Loucy (cell line): Measurements from ENCODE around the gene COA4.
A peak's percentile ranks its signal among the peaks of the same experiment; 100 is the strongest.

Experiments
- H2AFZ ChIP-seq: fragments of 200-600 bp; sonication (generic); 2 replicates; pipeline ENCODE4 v1.6.0; 2016; ENCODE audit warnings: antibody characterized with exemption, mild to moderate bottlenecking, low read length, moderate library complexity
- H3F3A ChIP-seq: fragments of 200-600 bp; 2 replicates; pipeline ENCODE4 v1.6.0; 2016; ENCODE audit warnings: antibody characterized with exemption, low read depth, mild to moderate bottlenecking
- H3K27me3 ChIP-seq: fragments of 200-600 bp; sonication (generic); 2 replicates; pipeline ENCODE4 v1.6.1; 2014; ENCODE audit warnings: low read length, mild to moderate bottlenecking; ENCODE audit not compliant: insufficient read depth, poor library complexity, severe bottlenecking
- H3K36me3 ChIP-seq: fragments of 200-600 bp; sonication (generic); 2 replicates; pipeline ENCODE4 v1.6.1; 2016; ENCODE audit warnings: low read length; ENCODE audit not compliant: insufficient read depth
- H3K4me1 ChIP-seq: fragments of 200-600 bp; sonication (generic); 2 replicates; pipeline ENCODE4 v1.5.1; 2014; ENCODE audit warnings: low read length, mild to moderate bottlenecking; ENCODE audit not compliant: insufficient read depth, poor library complexity, severe bottlenecking
- H3K4me2 ChIP-seq: fragments of 200-600 bp; sonication (generic); 2 replicates; pipeline ENCODE4 v1.6.0; 2014; ENCODE audit warnings: antibody characterized with exemption, low read length, low read depth, mild to moderate bottlenecking; ENCODE audit not compliant: poor library complexity, severe bottlenecking
- H3K4me3 ChIP-seq: fragments of 200-600 bp; sonication (generic); 2 replicates; pipeline ENCODE4 v1.5.1; 2014; ENCODE audit warnings: low read length, mild to moderate bottlenecking, mixed read lengths; ENCODE audit not compliant: poor library complexity, severe bottlenecking
- H3K79me2 ChIP-seq: fragments of 200-600 bp; sonication (generic); 2 replicates; pipeline ENCODE4 v1.6.1; 2014; ENCODE audit warnings: low read length; ENCODE audit not compliant: insufficient read depth
- H3K9ac ChIP-seq: fragments of 200-600 bp; sonication (generic); 2 replicates; pipeline ENCODE4 v1.6.0; 2014; ENCODE audit warnings: mild to moderate bottlenecking, low read depth, low read length, moderate library complexity; ENCODE audit not compliant: poor library complexity, severe bottlenecking
- H3K9me2 ChIP-seq: fragments of 200-600 bp; sonication (generic); replicated peaks from 2 replicates; pipeline ENCODE4 v1.6.1; 2016; ENCODE audit warnings: low read depth, low read length, mixed read lengths
- H3K9me3 ChIP-seq: fragments of 200-600 bp; sonication (generic); 2 replicates; pipeline ENCODE4 v1.6.1; 2014; ENCODE audit warnings: mild to moderate bottlenecking, antibody characterized with exemption, low read length, low read depth; ENCODE audit not compliant: insufficient read depth
- H4K20me1 ChIP-seq: fragments of 200-600 bp; sonication (generic); 2 replicates; pipeline ENCODE4 v1.6.0; 2014; ENCODE audit warnings: antibody characterized with exemption, low read length, mild to moderate bottlenecking; ENCODE audit not compliant: insufficient read depth, poor library complexity, severe bottlenecking
- EZH2phosphoT487 ChIP-seq: fragments of 200-600 bp; IDR thresholded peaks from 2 replicates; pipeline ENCODE4 v1.6.1; 2018; ENCODE audit warnings: antibody characterized with exemption, mild to moderate bottlenecking, moderate library complexity, borderline replicate concordance
- TF ChIP-seq, protein P1 (sequence below): fragments of 200-600 bp; sonication (generic); conservative IDR thresholded peaks from 2 replicates; pipeline ENCODE4 v1.5.1; 2014; ENCODE audit warnings: mild to moderate bottlenecking, antibody characterized with exemption, low read length

Gene COA4

DNA sequence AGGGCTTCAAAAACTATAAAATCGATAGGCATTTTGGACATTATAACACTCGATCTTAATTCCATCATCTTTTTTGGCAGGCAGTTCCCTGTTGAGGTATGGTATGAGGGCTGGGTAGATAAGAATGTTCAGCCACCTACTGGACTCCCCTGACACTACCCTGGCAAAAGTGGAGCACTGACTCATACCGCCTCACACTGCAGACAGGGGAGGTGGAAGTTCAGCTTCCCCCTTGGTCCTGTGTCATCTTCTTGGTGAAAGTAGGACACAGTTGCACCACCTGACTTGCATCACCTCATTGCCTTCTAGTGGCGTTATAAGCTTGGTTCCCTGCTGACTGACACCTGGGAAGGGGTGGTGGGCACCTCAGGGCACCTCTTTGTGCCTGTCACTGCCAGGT is 30.5 kb upstream of the COA4 start:
- Histone ChIP-seq H3K9ac (no peak overlapping the region), H4K20me1 (no peaks in the 10 kb centered on the region), H3K9me3 (no peaks in the 10 kb centered on the region), H3K4me1 (no peaks in the 10 kb centered on the region), H3K27me3 (no peaks in the 10 kb centered on the region), H3K4me3 (no peak overlapping the region), H3K9me2 (no peaks in the 10 kb centered on the region), H3K36me3 (peaks cover 22% of the 10 kb centered on the region; the same call in 1 of the 2 replicates), H3K79me2 (no peaks in the 10 kb centered on the region), H3F3A (no peaks in the 10 kb centered on the region), H3K4me2 (no peak overlapping the region), H2AFZ (no peak overlapping the region)
- TF ChIP-seq, protein P1, sequence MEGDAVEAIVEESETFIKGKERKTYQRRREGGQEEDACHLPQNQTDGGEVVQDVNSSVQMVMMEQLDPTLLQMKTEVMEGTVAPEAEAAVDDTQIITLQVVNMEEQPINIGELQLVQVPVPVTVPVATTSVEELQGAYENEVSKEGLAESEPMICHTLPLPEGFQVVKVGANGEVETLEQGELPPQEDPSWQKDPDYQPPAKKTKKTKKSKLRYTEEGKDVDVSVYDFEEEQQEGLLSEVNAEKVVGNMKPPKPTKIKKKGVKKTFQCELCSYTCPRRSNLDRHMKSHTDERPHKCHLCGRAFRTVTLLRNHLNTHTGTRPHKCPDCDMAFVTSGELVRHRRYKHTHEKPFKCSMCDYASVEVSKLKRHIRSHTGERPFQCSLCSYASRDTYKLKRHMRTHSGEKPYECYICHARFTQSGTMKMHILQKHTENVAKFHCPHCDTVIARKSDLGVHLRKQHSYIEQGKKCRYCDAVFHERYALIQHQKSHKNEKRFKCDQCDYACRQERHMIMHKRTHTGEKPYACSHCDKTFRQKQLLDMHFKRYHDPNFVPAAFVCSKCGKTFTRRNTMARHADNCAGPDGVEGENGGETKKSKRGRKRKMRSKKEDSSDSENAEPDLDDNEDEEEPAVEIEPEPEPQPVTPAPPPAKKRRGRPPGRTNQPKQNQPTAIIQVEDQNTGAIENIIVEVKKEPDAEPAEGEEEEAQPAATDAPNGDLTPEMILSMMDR: peak; percentile 30
- no peak for TF ChIP-seq EZH2phosphoT487

DNA sequence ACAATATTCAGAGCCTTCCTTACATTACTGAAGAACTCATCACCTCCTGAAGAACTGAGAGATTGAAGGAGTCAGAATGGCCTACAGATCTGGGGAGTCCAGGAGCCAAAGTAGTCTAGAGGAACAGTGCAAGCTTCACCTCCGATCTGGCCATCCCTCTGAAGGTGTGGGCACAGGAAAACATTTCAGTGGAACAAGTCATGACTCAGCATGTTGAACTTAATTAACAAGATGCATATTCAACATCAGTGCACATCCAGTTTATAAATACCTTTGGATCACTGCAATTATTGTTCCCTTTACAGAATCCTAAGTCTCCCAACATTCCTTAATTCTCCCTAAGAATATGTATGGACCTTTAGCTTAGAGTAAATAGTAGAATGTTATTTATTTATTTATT is 25.7 kb upstream of the COA4 start:
- H3K36me3 ChIP-seq: peaks cover 14% of the 10 kb centered on the region; the same call in 1 of the 2 replicates
- H3K9ac ChIP-seq: no peak overlapping the region
- H4K20me1 ChIP-seq: no peaks in the 10 kb centered on the region
- TF ChIP-seq, protein P1: no peak
- no peak for TF ChIP-seq EZH2phosphoT487
- no peaks in the 10 kb centered on the region for H3F3A ChIP-seq
- no peaks in the 10 kb centered on the region for H3K9me2 ChIP-seq
- H2AFZ ChIP-seq: no peak overlapping the region
- H3K4me3 ChIP-seq: no peak overlapping the region
- no peaks in the 10 kb centered on the region for H3K27me3 ChIP-seq
- H3K4me1 ChIP-seq: no peaks in the 10 kb centered on the region
- no peaks in the 10 kb centered on the region for H3K9me3 ChIP-seq
- no peaks in the 10 kb centered on the region for H3K79me2 ChIP-seq
- H3K4me2 ChIP-seq: no peak overlapping the region

DNA sequence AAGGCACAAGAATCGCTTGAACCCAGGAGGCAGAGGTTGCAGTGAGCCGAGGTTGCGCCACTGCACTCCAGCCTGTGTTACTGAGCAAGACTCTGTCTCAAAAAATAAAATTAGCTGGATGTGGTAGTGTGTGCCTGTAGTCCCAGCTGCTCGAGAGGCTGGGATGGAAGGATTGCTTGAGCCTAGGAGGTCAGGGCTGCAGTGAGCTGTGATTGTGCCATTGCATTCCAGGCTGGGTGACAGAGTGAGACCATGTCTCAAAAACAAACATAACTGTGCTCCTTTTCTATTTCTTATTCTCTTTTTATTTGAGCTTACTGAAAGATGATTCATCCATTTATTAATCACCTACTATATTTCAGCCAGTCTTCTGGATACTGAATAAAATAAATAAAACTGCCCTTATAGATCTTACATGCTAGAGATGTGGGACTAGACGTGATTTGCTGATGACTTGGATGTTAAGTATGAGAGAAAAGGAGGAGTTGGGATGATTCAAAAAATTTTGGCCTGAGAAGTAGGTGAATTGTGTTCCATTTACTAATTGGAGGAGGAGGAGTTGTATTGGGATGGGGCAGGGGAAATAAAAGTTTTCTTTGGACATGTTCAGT is 18.2 kb upstream of the COA4 start:
- Histone ChIP-seq H4K20me1 (no peaks in the 10 kb centered on the region), H3F3A (no peaks in the 10 kb centered on the region), H3K9me2 (no peaks in the 10 kb centered on the region), H3K9ac (no peak overlapping the region), H3K36me3 (peaks cover 13% of the 10 kb centered on the region; the same call in 1 of the 2 replicates), H3K4me2 (no peak overlapping the region), H3K27me3 (no peaks in the 10 kb centered on the region), H2AFZ (no peak overlapping the region), H3K4me1 (no peaks in the 10 kb centered on the region), H3K9me3 (no peaks in the 10 kb centered on the region), H3K4me3 (no peak overlapping the region), H3K79me2 (no peaks in the 10 kb centered on the region)
- TF ChIP-seq, protein P1: no peak
- no peak for TF ChIP-seq EZH2phosphoT487
